Parathyroid adenoma (tissue), 2 donors: ENCODE data around the gene NUDT4.
"Not testable (repeated sequence)": the region's sequence is repeated elsewhere in the genome, so short reads cannot be mapped to it uniquely, and the experiment has no call there.

Experiments used
- H2AFZ ChIP-seq: fragments of 300-600 bp; sonication (generic); one replicate; pipeline ENCODE4 v1.7.0; 2017; ENCODE audit warnings: antibody characterized with exemption, mild to moderate bottlenecking
- H3K27ac ChIP-seq: fragments of 300-600 bp; sonication (generic); one replicate; pipeline ENCODE4 v1.7.0; 2017
- H3K27me3 ChIP-seq: fragments of 300-600 bp; sonication (generic); one replicate; pipeline ENCODE4 v1.7.0; 2017; ENCODE audit warnings: low read length; ENCODE audit not compliant: control insufficient read depth, insufficient read depth
- H3K36me3 ChIP-seq: fragments of 300-600 bp; sonication (generic); one replicate; pipeline ENCODE4 v1.7.0; 2017; ENCODE audit warnings: low read length; ENCODE audit not compliant: control insufficient read depth, insufficient read depth
- H3K4me1 ChIP-seq: fragments of 300-600 bp; sonication (generic); one replicate; pipeline ENCODE4 v1.7.0; 2017; ENCODE audit warnings: control low read depth
- H3K4me2 ChIP-seq: fragments of 300-600 bp; sonication (generic); one replicate; pipeline ENCODE4 v1.7.0; 2017; ENCODE audit warnings: low read length
- H3K4me3 ChIP-seq: fragments of 300-600 bp; sonication (generic); one replicate; pipeline ENCODE4 v1.7.0; 2017; ENCODE audit warnings: low read depth, low read length
- H3K79me2 ChIP-seq: fragments of 300-600 bp; sonication (generic); one replicate; pipeline ENCODE4 v1.7.0; 2017; ENCODE audit warnings: control low read depth
- H3K9ac ChIP-seq: fragments of 300-600 bp; sonication (generic); one replicate; pipeline ENCODE4 v1.7.0; 2017; ENCODE audit warnings: mild to moderate bottlenecking
- H3K9me3 ChIP-seq: fragments of 300-600 bp; sonication (generic); one replicate; pipeline ENCODE4 v1.7.0; 2017; ENCODE audit warnings: low read length; ENCODE audit not compliant: control insufficient read depth
- CTCF ChIP-seq: fragments of 300-600 bp; sonication (generic); IDR thresholded peaks from one replicate; pipeline ENCODE4 v1.7.0; 2017; ENCODE audit warnings: antibody characterized with exemption, mild to moderate bottlenecking
- donor health status: primary hyperparathyroidism.

NUDT4 gene

GRCh38 chr12:93393425-93393824 lies 15.7 kb downstream of the NUDT4 start:
- H3K27ac ChIP-seq, result no peak overlapping the region
- no peak overlapping the region for H2AFZ ChIP-seq
- H3K9ac ChIP-seq, result no peak overlapping the region
- no peak overlapping the region for H3K4me2 ChIP-seq
- no peaks in the 10 kb centered on the region for H3K9me3 ChIP-seq
- H3K4me1 ChIP-seq, result peaks cover 10% of the 10 kb centered on the region
- no peaks in the 10 kb centered on the region for H3K36me3 ChIP-seq
- no peak overlapping the region for H3K4me3 ChIP-seq
- H3K27me3 ChIP-seq, result no peaks in the 10 kb centered on the region
- H3K79me2 ChIP-seq, result peaks cover 32% of the 10 kb centered on the region
- TF ChIP-seq CTCF, result no peak

- H3K9ac ChIP-seq, result no peak overlapping the region
- no peak overlapping the region for H3K4me2 ChIP-seq
- H2AFZ ChIP-seq, result no peak overlapping the region
- no peaks in the 10 kb centered on the region for H3K27me3 ChIP-seq
- TF ChIP-seq CTCF, result no peak
- H3K27ac ChIP-seq, result no peak overlapping the region
- H3K9me3 ChIP-seq, result no peaks in the 10 kb centered on the region
- peaks cover 3% of the 10 kb centered on the region for H3K4me1 ChIP-seq
- peaks cover 3% of the 10 kb centered on the region for H3K79me2 ChIP-seq
- no peak overlapping the region for H3K4me3 ChIP-seq
- H3K36me3 ChIP-seq, result no peaks in the 10 kb centered on the region
Measured at GRCh38 chr12:93397412-93397811, 19.7 kb downstream of the NUDT4 start.

- not testable (repeated sequence) for H3K4me1 ChIP-seq, H3K79me2 ChIP-seq, H3K27me3 ChIP-seq, H3K4me2 ChIP-seq, H3K9me3 ChIP-seq, H3K36me3 ChIP-seq, H3K9ac ChIP-seq, H3K27ac ChIP-seq, H2AFZ ChIP-seq, H3K4me3 ChIP-seq
Measured at GRCh38 chr12:93399183-93399863, 21.6 kb downstream of the NUDT4 start.

GRCh38 chr12:93402333-93403311 lies 24.9 kb downstream of the NUDT4 start:
- no peaks in the 10 kb centered on the region for H3K9me3 ChIP-seq
- no peak overlapping the region for H3K4me2 ChIP-seq
- no peak overlapping the region for H3K27ac ChIP-seq
- no peaks in the 10 kb centered on the region for H3K27me3 ChIP-seq
- no peak overlapping the region for H2AFZ ChIP-seq
- H3K4me3 ChIP-seq, result no peak overlapping the region
- H3K36me3 ChIP-seq, result no peaks in the 10 kb centered on the region
- no peak overlapping the region for H3K9ac ChIP-seq
- peaks cover 8% of the 10 kb centered on the region for H3K4me1 ChIP-seq
- no peak for TF ChIP-seq CTCF
- H3K79me2 ChIP-seq, result peaks cover 1% of the 10 kb centered on the region

GRCh38 chr12:93403988-93404803 lies 26.5 kb downstream of the NUDT4 start:
- TF ChIP-seq CTCF, result no peak
- no peaks in the 10 kb centered on the region for H3K36me3 ChIP-seq
- peaks cover 8% of the 10 kb centered on the region for H3K4me1 ChIP-seq
- H3K27ac ChIP-seq, result no peak overlapping the region
- no peak overlapping the region for H2AFZ ChIP-seq
- H3K9ac ChIP-seq, result no peak overlapping the region
- no peak overlapping the region for H3K4me2 ChIP-seq
- no peaks in the 10 kb centered on the region for H3K27me3 ChIP-seq
- H3K79me2 ChIP-seq, result no peaks in the 10 kb centered on the region
- H3K4me3 ChIP-seq, result no peak overlapping the region
- no peaks in the 10 kb centered on the region for H3K9me3 ChIP-seq
